Mesenteric fat pad (tissue), 1 donor: ENCODE results near the gene C9orf72. TPM values are rescaled to one million over a fixed set of nuclear protein-coding genes. Genes with fewer than 3 reads are reported as not detected.
A peak's percentile ranks its signal among the peaks of the same experiment; 100 is the strongest.

Experiments used
- DNase-seq: peaks from one replicate; pipeline ENCODE4 v3.0.0-alpha.2; 2020; ENCODE audit warnings: low spot score
- total RNA-seq: library from RNA; stranded (reverse); fragmentation: NEBNext Ultra II Directional; extraction: Animal tissue kit (Norgen Biotek cat#: 25700); gene quantifications from one replicate; pipeline ENCODE4 v1.2.1, GENCODE V29; 2021
- donor health status: DM: yes; HTN: yes; CAD: no.

The C9orf72 gene
- total RNA-seq, 1 donor from 2014 or later, result 24.6 TPM

- DNase-seq, result no peak
These were observed 33.5 kb downstream of the C9orf72 start for GRCh38 chr9:27539479-27540441.

GRCh38 chr9:27538647-27539046 is 34.6 kb downstream of the C9orf72 start:
- no peak for DNase-seq

GRCh38 chr9:27537756-27538155 is 35.5 kb downstream of the C9orf72 start:
- DNase-seq, result no peak

- DNase-seq, result no peak
These were observed 36.2 kb downstream of the C9orf72 start for GRCh38 chr9:27537027-27537435.

GRCh38 chr9:27536168-27536567 is 37.1 kb downstream of the C9orf72 start:
- no peak for DNase-seq

- DNase-seq, result no peak
These were observed 37.6 kb downstream of the C9orf72 start for GRCh38 chr9:27535701-27536118.

GRCh38 chr9:27534658-27535209 is 38.5 kb downstream of the C9orf72 start:
- no peak for DNase-seq

GRCh38 chr9:27534131-27534530 is 39.1 kb downstream of the C9orf72 start:
- DNase-seq, result no peak

GRCh38 chr9:27533311-27533710 is 40.0 kb downstream of the C9orf72 start:
- DNase-seq, result no peak

- no peak for DNase-seq
These were observed 41.2 kb downstream of the C9orf72 start for GRCh38 chr9:27532046-27532445.

- DNase-seq, result no peak
These were observed 42.1 kb downstream of the C9orf72 start for GRCh38 chr9:27530915-27531755.

- peak; percentile 95 for DNase-seq
These were observed 43.7 kb downstream of the C9orf72 start, which contains the start of gene MOB3B for GRCh38 chr9:27529316-27530278. Gene MOB3B, minus strand, starts transcription at chr9:27529814. Its CDS starts 74,264 bp downstream, at chr9:27455550.

- DNase-seq, result peak; percentile 90
These were observed 44.4 kb downstream of the C9orf72 start for GRCh38 chr9:27528886-27529315.

- DNase-seq, result peak; percentile 92
These were observed 45.0 kb downstream of the C9orf72 start for GRCh38 chr9:27528076-27528885.

- DNase-seq, result no peak
These were observed 45.6 kb downstream of the C9orf72 start for GRCh38 chr9:27527702-27528075.

- DNase-seq, result no peak
These were observed 49.0 kb downstream of the C9orf72 start, which contains the start of gene IFNK for GRCh38 chr9:27524236-27524635. Gene IFNK, plus strand, starts transcription at chr9:27524290. Its CDS starts 47 bp downstream, at chr9:27524337.

- no peak for DNase-seq
These were observed 50.1 kb downstream of the C9orf72 start for GRCh38 chr9:27523141-27523540.

GRCh38 chr9:27520986-27521385 is 52.3 kb downstream of the C9orf72 start:
- DNase-seq, result no peak
